H1 (cell line): Measurements from ENCODE around the gene NLRP1. TPM values are rescaled to one million over a fixed set of nuclear protein-coding genes. Genes with fewer than 3 reads are reported as not detected.

Experiments
- CTCF ChIA-PET: fragments of 300-600 bp; sonication (Branson Sonifier 250); formaldehyde crosslinking; loops from one replicate; lab custom pipeline; 2021; ENCODE audit not compliant: partially characterized antibody; lab: Charles Lee
- POLR2A ChIA-PET: fragments of 300-600 bp; sonication (Branson Sonifier 250); formaldehyde crosslinking; loops from one replicate; lab custom pipeline; 2021; ENCODE audit warnings: inconsistent platforms; ENCODE audit not compliant: partially characterized antibody; lab: Charles Lee
- DNase-seq, 2 experiments: peaks; one replicate each; pipeline versions ENCODE4 v3.0.0 to v3.0.0-alpha.2; 2010 to 2022; ENCODE audit warnings: low spot score in 2 of 2, low read depth in 1 of 2, mixed read lengths in 1 of 2
- FAIRE-seq: peaks from 2 replicates; lab custom pipeline; 2011; peaks lifted over from hg19 to GRCh38; lab: Jason Lieb, UNC
- H2AFZ ChIP-seq: 2 replicates; pipeline ENCODE4 v1.8.1; 2012; ENCODE audit warnings: low read length, inconsistent platforms
- H2AK5ac ChIP-seq: 2 replicates; pipeline ENCODE4 v1.6.1; 2013; ENCODE audit warnings: low read depth, low read length
- H2BK120ac ChIP-seq: replicated peaks from 2 replicates; pipeline ENCODE3; 2013; ENCODE audit warnings: low read depth, low read length, inconsistent platforms
- H2BK12ac ChIP-seq: 2 replicates; pipeline ENCODE4 v1.6.1; 2013; ENCODE audit warnings: low read depth, low read length
- H2BK15ac ChIP-seq: 2 replicates; pipeline ENCODE4 v1.6.1; 2013; ENCODE audit warnings: low read length
- H2BK20ac ChIP-seq: 2 replicates; pipeline ENCODE4 v1.6.1; 2013; ENCODE audit warnings: low read length
- H2BK5ac ChIP-seq: 2 replicates; pipeline ENCODE4 v1.6.1; 2013; ENCODE audit warnings: low read depth, low read length
- H3K14ac ChIP-seq: 2 replicates; pipeline ENCODE4 v1.6.1; 2013; ENCODE audit warnings: inconsistent platforms; ENCODE audit not compliant: insufficient read length
- H3K18ac ChIP-seq: 2 replicates; pipeline ENCODE4 v1.6.1; 2013; ENCODE audit warnings: low read length; ENCODE audit errors: extremely low read depth
- H3K23ac ChIP-seq: 2 replicates; pipeline ENCODE4 v1.6.1; 2013; ENCODE audit warnings: inconsistent platforms; ENCODE audit not compliant: insufficient read length
- H3K23me2 ChIP-seq: 2 replicates; pipeline ENCODE4 v1.6.1; 2013; ENCODE audit warnings: low read depth, low read length
- H3K27ac ChIP-seq: 2 replicates; pipeline ENCODE4 v1.6.1; 2011; ENCODE audit warnings: low read depth, low read length, inconsistent platforms
- H3K27me3 ChIP-seq, 4 experiments: replicated peaks in 1 of 4; 1 replicate in 1 of 4; 2 replicates in 3 of 4; pipeline versions ENCODE4 v1.6.1 to v1.8.1; 2011 to 2013; ENCODE audit warnings: low read length in 3 of 4, mild to moderate bottlenecking in 3 of 4, inconsistent platforms in 2 of 4, mixed read lengths in 2 of 4, moderate library complexity in 1 of 4; ENCODE audit not compliant: control insufficient read depth in 3 of 4, insufficient read depth in 3 of 4; ENCODE audit errors: extremely low read depth in 1 of 4
- H3K36me3 ChIP-seq, 4 experiments: 2 replicates each; pipeline versions ENCODE4 v1.6.1 to v1.8.1; 2011 to 2013; ENCODE audit warnings: mild to moderate bottlenecking in 4 of 4, low read length in 3 of 4, moderate library complexity in 2 of 4, control low read depth in 1 of 4, inconsistent platforms in 1 of 4; ENCODE audit not compliant: insufficient read depth in 4 of 4, control insufficient read depth in 2 of 4
- H3K4ac ChIP-seq: replicated peaks from 2 replicates; pipeline ENCODE3; 2013; ENCODE audit warnings: low read length, low read depth, mixed read lengths, inconsistent platforms; ENCODE audit not compliant: insufficient read length
- H3K4me1 ChIP-seq, 4 experiments: replicated peaks in 1 of 4; 1 replicate in 1 of 4; 2 replicates in 3 of 4; pipeline versions ENCODE4 v1.6.1 to v1.8.1; 2011 to 2013; ENCODE audit warnings: low read length in 3 of 4, inconsistent platforms in 2 of 4, mixed read lengths in 1 of 4; ENCODE audit not compliant: insufficient read depth in 4 of 4, control insufficient read depth in 3 of 4
- H3K4me2 ChIP-seq, 2 experiments: 2 replicates each; pipeline versions ENCODE4 v1.6.1 to v1.8.1; 2011 to 2013; ENCODE audit warnings: low read depth in 2 of 2, low read length in 2 of 2, control low read depth in 1 of 2, inconsistent platforms in 1 of 2, mild to moderate bottlenecking in 1 of 2; ENCODE audit not compliant: insufficient read depth in 1 of 2
- H3K4me3 ChIP-seq, 4 experiments: fragments of 200-600, 300-600 bp in 1 of 4; sonication (generic), shearing (Covaris generic), sonication (Bioruptor Twin) in 1 of 4; 2 replicates each; pipeline versions ENCODE4 v1.5.1 to v1.8.1; 2011 to 2016; ENCODE audit warnings: low read length in 4 of 4, low read depth in 3 of 4, control low read depth in 2 of 4, inconsistent platforms in 2 of 4, mild to moderate bottlenecking in 2 of 4, mixed read lengths in 1 of 4, moderate library complexity in 1 of 4; ENCODE audit not compliant: insufficient read depth in 2 of 4; ENCODE audit errors: extremely low read depth in 1 of 4
- H3K56ac ChIP-seq: replicated peaks from 2 replicates; pipeline ENCODE3; 2013; ENCODE audit warnings: low read depth, mild to moderate bottlenecking, mixed read lengths, low read length, inconsistent platforms; ENCODE audit not compliant: insufficient read length
- H3K79me1 ChIP-seq: 2 replicates; pipeline ENCODE4 v1.6.1; 2013; ENCODE audit warnings: low read depth, low read length, control low read depth
- H3K79me2 ChIP-seq, 2 experiments: 2 replicates each; pipeline versions ENCODE4 v1.6.1 to v1.8.1; 2012 to 2013; ENCODE audit warnings: low read length in 2 of 2, mild to moderate bottlenecking in 2 of 2, inconsistent platforms in 1 of 2; ENCODE audit not compliant: insufficient read depth in 2 of 2, control insufficient read depth in 1 of 2
- H3K9ac ChIP-seq, 4 experiments: replicated peaks in 1 of 4; 1 replicate in 1 of 4; 2 replicates in 3 of 4; pipeline versions ENCODE4 v1.6.1 to v1.8.1; 2011 to 2013; ENCODE audit warnings: low read depth in 3 of 4, low read length in 3 of 4, control low read depth in 2 of 4, mild to moderate bottlenecking in 2 of 4, moderate library complexity in 2 of 4, inconsistent platforms in 1 of 4; ENCODE audit errors: extremely low read depth in 1 of 4
- H3K9me3 ChIP-seq, 2 experiments: 2 replicates each; pipeline versions ENCODE4 v1.6.1 to v1.8.1; 2012 to 2013; ENCODE audit warnings: mild to moderate bottlenecking in 2 of 2, moderate library complexity in 2 of 2, control low read depth in 1 of 2, inconsistent platforms in 1 of 2, low read depth in 1 of 2, low read length in 1 of 2, mixed read lengths in 1 of 2; ENCODE audit not compliant: insufficient read depth in 2 of 2
- H4K20me1 ChIP-seq, 2 experiments: replicated peaks in 1 of 2; 2 replicates each; pipeline versions ENCODE3 to v1.8.1; 2011 to 2013; ENCODE audit warnings: inconsistent platforms in 2 of 2, low read length in 2 of 2, mild to moderate bottlenecking in 1 of 2; ENCODE audit not compliant: insufficient read depth in 2 of 2, control insufficient read depth in 1 of 2
- H4K5ac ChIP-seq: 2 replicates; pipeline ENCODE4 v1.6.1; 2013; ENCODE audit warnings: low read length, low read depth, mixed read lengths, inconsistent platforms; ENCODE audit not compliant: insufficient read length
- H4K8ac ChIP-seq: 2 replicates; pipeline ENCODE4 v1.8.0; 2013; ENCODE audit warnings: mild to moderate bottlenecking, moderate library complexity, low read length, inconsistent platforms; ENCODE audit not compliant: insufficient read depth; ENCODE audit errors: extremely low read depth
- H4K91ac ChIP-seq: replicated peaks from 2 replicates; pipeline ENCODE3; 2013; ENCODE audit warnings: low read length, mixed read lengths, inconsistent platforms; ENCODE audit not compliant: insufficient read length
- RAD21 ChIP-seq, 2 experiments: IDR thresholded peaks in 1 of 2; conservative IDR thresholded peaks in 1 of 2; 2 replicates each; pipeline ENCODE4 v1.6.1; 2011; ENCODE audit warnings: low read depth in 2 of 2, low read length in 2 of 2, improper control_type of control experiment in 1 of 2, inconsistent platforms in 1 of 2, mild to moderate bottlenecking in 1 of 2, moderate library complexity in 1 of 2
- YY1 ChIP-seq: IDR thresholded peaks from 2 replicates; pipeline ENCODE4 v1.6.1; 2011; ENCODE audit warnings: low read depth, mild to moderate bottlenecking, low read length
- WGBS, 2 experiments: shearing (Covaris generic) in 1 of 2; methylation state at CpG; one replicate each; pipeline versions ENCODE4 v1.1.6 to v1.1.7; 2013 to 2015; ENCODE audit warnings: low lambda C conversion rate in 2 of 2, mixed read lengths in 2 of 2, inconsistent platforms in 1 of 2, low coverage in 1 of 2, missing lambda C conversion rate in 1 of 2; ENCODE audit not compliant: insufficient replicate concordance in 2 of 2, insufficient coverage in 1 of 2, insufficient read length in 1 of 2; ENCODE audit errors: extremely low coverage in 1 of 2, missing lambda C conversion rate in 1 of 2; 5-methylcytosine and 5-hydroxymethylcytosine counted together
- polyA plus RNA-seq, 7 experiments: library from polyadenylated mRNA; depleted of rRNA in 3 of 7; stranded (reverse) in 5 of 7; unstranded in 2 of 7; fragments of >200 nt in 5 of 7; fragments of 200-250 nt in 2 of 7; gene quantifications; 1 replicate in 5 of 7; 2 replicates in 1 of 7; 4 replicates in 1 of 7; pipeline versions ENCODE4 v1.2.1 to v1.2.3, GENCODE V29; 2011 to 2013; ENCODE audit warnings: missing spikeins in 2 of 7, mixed read lengths in 2 of 7
- total RNA-seq: library from RNA; stranded (reverse); fragmentation: NEBNext Ultra II Directional; extraction: Animal tissue kit (Norgen Biotek cat#: 25700); gene quantifications from 2 replicates; pipeline ENCODE4 v1.2.1, GENCODE V29; 2021

NLRP1 gene
- total and polyA plus RNA-seq, 2 of the 8 experiments (the other 6 are each of a cell fraction or from before 2014, with no cell fraction given) = 8.6 to 10.4 TPM

GRCh38 chr17:5513628-5514027 is 70.7 kb downstream of the NLRP1 start:
- Histone ChIP-seq H3K79me2 (no peaks in the 10 kb centered on the region), H3K56ac (no peak overlapping the region), H2BK12ac (no peak overlapping the region), H3K9me3 (no peaks in the 10 kb centered on the region), H4K5ac (no peak overlapping the region), H3K4me1 (peaks cover 0 to 3% (median 0%) of the 10 kb centered on the region in 4 experiments; a peak in 1 of 7 replicates), H2AFZ (no peak overlapping the region), H3K27me3 (no peaks in the 10 kb centered on the region), H2BK120ac (no peak overlapping the region), H3K23ac (no peak overlapping the region), H3K4me2 (no peak overlapping the region), H2BK5ac (no peak overlapping the region), H3K9ac (no peak overlapping the region), H2BK15ac (no peak overlapping the region), H4K20me1 (no peaks in the 10 kb centered on the region), H3K4me3 (no peak overlapping the region), H3K23me2 (no peaks in the 10 kb centered on the region; the same call in 1 of the 2 replicates), H3K4ac (no peak overlapping the region), H3K79me1 (no peaks in the 10 kb centered on the region), H2BK20ac (no peak overlapping the region), H3K36me3 (no peaks in the 10 kb centered on the region), H4K91ac (no peak overlapping the region), H4K8ac (no peak overlapping the region), H3K27ac (no peak overlapping the region)
- POLR2A ChIA-PET = no interaction called here
- no peak for FAIRE-seq
- CTCF ChIA-PET = no interaction called here
- 87% methylated on average over 7 of the region's 7 CpGs; no CpG with 5 or more reads in 1 of the 2 experiments for WGBS, 2 experiments
- DNase-seq = no peak
- TF ChIP-seq YY1 (peak; percentile 71), RAD21 (IDR thresholded peaks at IDR 0.05 in 1 of 2, conservative IDR thresholded peaks at IDR 0.05 in 1 of 2; ENCODE audit: low read depth in 2 of 2, low read length in 2 of 2) (no peak)
- TF ChIP-seq, all 59 proteins: peak for 1
- Histone ChIP-seq H2AK5ac (no peak overlapping the region), H3K18ac (no peak overlapping the region), H3K14ac (no peak overlapping the region)
